Uterus (tissue), 4 donors: ENCODE measurements around the gene ADAMTS19. TPM values are rescaled to one million over a fixed set of nuclear protein-coding genes. Genes with fewer than 3 reads are reported as not detected.
"Not testable (repeated sequence)": the region's sequence is repeated elsewhere in the genome, so short reads cannot be mapped to it uniquely, and the experiment has no call there.

Experiments
- DNase-seq, 2 donors: peaks; one replicate each; pipeline ENCODE4 v3.0.0-alpha.2; 2019 to 2020
- H3K27ac ChIP-seq, 2 donors: fragments of 200-600 bp; sonication (generic); 1 replicate in 1 of 2; 2 replicates in 1 of 2; pipeline ENCODE4 v1.5.1; 2016 to 2018
- H3K27me3 ChIP-seq, 2 donors: fragments of 200-600 bp; sonication (generic); one replicate each; pipeline ENCODE4 v1.5.1; 2018 to 2019; ENCODE audit warnings: control low read depth in 1 of 2
- H3K36me3 ChIP-seq, 2 donors: fragments of 200-600 bp; sonication (generic); one replicate each; pipeline ENCODE4 v1.5.1; 2019; ENCODE audit warnings: control low read depth in 1 of 2
- H3K4me1 ChIP-seq, 2 donors: fragments of 200-600 bp; sonication (generic); one replicate each; pipeline ENCODE4 v1.5.1; 2018 to 2019; ENCODE audit warnings: control low read depth in 1 of 2
- H3K4me3 ChIP-seq, 2 donors: fragments of 200-600 bp; sonication (generic); 1 replicate in 1 of 2; 2 replicates in 1 of 2; pipeline ENCODE4 v1.5.1; 2018 to 2019; ENCODE audit warnings: mild to moderate bottlenecking in 1 of 2
- H3K9me3 ChIP-seq, 2 donors: fragments of 200-600 bp; sonication (generic); one replicate each; pipeline ENCODE4 v1.5.1; 2019; ENCODE audit warnings: control low read depth in 1 of 2
- CTCF ChIP-seq, 4 experiments: fragments of 200-600 bp in 2 of 4; fragments of 450-650 bp in 2 of 4; sonication (generic) in 2 of 4; IDR thresholded peaks; one replicate each; pipeline ENCODE4 v1.5.1; 2016 to 2019; ENCODE audit warnings: antibody characterized with exemption in 4 of 4, mild to moderate bottlenecking in 2 of 4, moderate library complexity in 1 of 4
- POLR2A ChIP-seq, 2 donors: fragments of 450-650 bp; IDR thresholded peaks; one replicate each; pipeline ENCODE4 v1.6.1; 2016; ENCODE audit warnings: antibody characterized with exemption in 2 of 2, mild to moderate bottlenecking in 1 of 2, moderate library complexity in 1 of 2
- intact Hi-C: fragments of 100-400 bp; cut with DNase I; formaldehyde crosslinking; loops from one replicate; pipeline ENCODE4 v1.15.1; 2023; ENCODE audit warnings: low total_unique reads
- total RNA-seq, 4 donors: library from RNA; depleted of rRNA in 3 of 4; stranded (reverse); fragments of >200 nt in 3 of 4; gene quantifications; one replicate each; pipeline versions ENCODE4 v1.1.0 to v1.2.4, GENCODE V29; 2014 to 2023
- donor health status: DM: yes; HTN: yes; CAD: no.

Gene ADAMTS19
- total RNA-seq, 4 donors from 2014 or later: 1.2 to 132 (median 36.1) TPM

- Histone ChIP-seq H3K36me3 (no peaks in the 10 kb centered on the region), H3K9me3 (no peaks in the 10 kb centered on the region), H3K27ac (no peak overlapping the region), H3K4me1 (no peaks in the 10 kb centered on the region), H3K27me3 (no peaks in the 10 kb centered on the region), H3K4me3 (no peak overlapping the region)
- TF ChIP-seq POLR2A (IDR thresholded peaks at IDR 0.05): no peak
- TF ChIP-seq CTCF (IDR thresholded peaks at IDR 0.05): no peak
- intact Hi-C loops: no loop called here
- no peak for DNase-seq
Measured at GRCh38 chr5:129425031-129425430, 35.1 kb upstream of the ADAMTS19 start.

- no peaks in the 10 kb centered on the region for H3K9me3 ChIP-seq
- intact Hi-C loops: no loop called here
Measured at GRCh38 chr5:129426071-129426470, 34.0 kb upstream of the ADAMTS19 start.

GRCh38 chr5:129428636-129429035, 31.5 kb upstream of the ADAMTS19 start:
- H3K27ac ChIP-seq, H3K27me3 ChIP-seq, H3K4me1 ChIP-seq, H3K9me3 ChIP-seq, DNase-seq, H3K4me3 ChIP-seq, intact Hi-C loops, H3K36me3 ChIP-seq: not testable (repeated sequence)

More at GRCh38 chr5:129426071-129426470, 34.0 kb upstream of the ADAMTS19 start:
- DNase-seq: no peak
- no peaks in the 10 kb centered on the region for H3K27me3 ChIP-seq
- no peaks in the 10 kb centered on the region for H3K4me1 ChIP-seq
- H3K36me3 ChIP-seq: no peaks in the 10 kb centered on the region
- H3K27ac ChIP-seq: no peak overlapping the region
- no peak overlapping the region for H3K4me3 ChIP-seq
- TF ChIP-seq POLR2A (IDR thresholded peaks at IDR 0.05) (no peak), CTCF (IDR thresholded peaks at IDR 0.05) (no peak)

- no peak overlapping the region for H3K27ac ChIP-seq
- H3K4me1 ChIP-seq: no peaks in the 10 kb centered on the region
- H3K36me3 ChIP-seq: no peaks in the 10 kb centered on the region
- no peaks in the 10 kb centered on the region for H3K27me3 ChIP-seq
- no peaks in the 10 kb centered on the region for H3K9me3 ChIP-seq
- no peak for DNase-seq
- no peak overlapping the region for H3K4me3 ChIP-seq
- TF ChIP-seq CTCF (IDR thresholded peaks at IDR 0.05) (no peak), POLR2A (IDR thresholded peaks at IDR 0.05) (no peak)
- intact Hi-C loops: no loop called here
Measured at GRCh38 chr5:129431406-129431805, 28.7 kb upstream of the ADAMTS19 start.

- DNase-seq: no peak
- Histone ChIP-seq H3K4me1 (no peaks in the 10 kb centered on the region), H3K9me3 (no peaks in the 10 kb centered on the region), H3K36me3 (no peaks in the 10 kb centered on the region), H3K27ac (no peak overlapping the region), H3K4me3 (no peak overlapping the region), H3K27me3 (no peaks in the 10 kb centered on the region)
- TF ChIP-seq POLR2A (IDR thresholded peaks at IDR 0.05) (no peak), CTCF (IDR thresholded peaks at IDR 0.05) (no peak)
- intact Hi-C loops: no loop called here
Measured at GRCh38 chr5:129438322-129438721, 21.8 kb upstream of the ADAMTS19 start.

GRCh38 chr5:129440424-129440823, 19.7 kb upstream of the ADAMTS19 start:
- Histone ChIP-seq H3K36me3 (no peaks in the 10 kb centered on the region), H3K27ac (no peak overlapping the region), H3K9me3 (no peaks in the 10 kb centered on the region), H3K27me3 (no peaks in the 10 kb centered on the region), H3K4me3 (no peak overlapping the region), H3K4me1 (no peaks in the 10 kb centered on the region)
- no peak for DNase-seq
- intact Hi-C loops: no loop called here
- no peak for TF ChIP-seq POLR2A (IDR thresholded peaks at IDR 0.05)
- no peak for TF ChIP-seq CTCF (IDR thresholded peaks at IDR 0.05)
